ENCODE data around the gene BCL7B.

BCL7B gene

DNA sequence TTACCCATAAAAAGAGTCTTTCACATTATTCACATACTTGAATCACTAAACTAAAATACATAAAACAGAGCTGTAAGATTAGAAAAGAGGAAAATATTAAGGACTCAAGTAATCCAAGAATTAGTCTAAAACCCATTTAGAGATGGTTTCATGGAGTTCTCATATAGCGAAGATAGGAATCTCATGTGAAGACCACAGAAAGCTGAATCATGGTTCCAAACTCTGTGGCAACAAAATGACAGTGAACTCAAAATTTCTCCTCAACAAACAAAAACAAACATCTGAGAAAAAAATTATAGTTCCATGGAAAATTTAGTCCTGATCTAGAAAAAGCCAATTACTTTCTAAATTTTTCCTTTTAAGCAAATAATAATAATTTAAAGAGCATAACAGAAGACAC, 70.0 kb downstream of the BCL7B start:
- no peak for DNase-seq
